ENCODE data around the gene BSCL2. TPM values are rescaled to one million over a fixed set of nuclear protein-coding genes. Genes with fewer than 3 reads are reported as not detected.

The BSCL2 gene
- total and polyA plus RNA-seq, 2 of the 13 experiments (the other 11 are each of a cell fraction or from before 2014, with no cell fraction given): 19.5 to 21.1 TPM

DNA sequence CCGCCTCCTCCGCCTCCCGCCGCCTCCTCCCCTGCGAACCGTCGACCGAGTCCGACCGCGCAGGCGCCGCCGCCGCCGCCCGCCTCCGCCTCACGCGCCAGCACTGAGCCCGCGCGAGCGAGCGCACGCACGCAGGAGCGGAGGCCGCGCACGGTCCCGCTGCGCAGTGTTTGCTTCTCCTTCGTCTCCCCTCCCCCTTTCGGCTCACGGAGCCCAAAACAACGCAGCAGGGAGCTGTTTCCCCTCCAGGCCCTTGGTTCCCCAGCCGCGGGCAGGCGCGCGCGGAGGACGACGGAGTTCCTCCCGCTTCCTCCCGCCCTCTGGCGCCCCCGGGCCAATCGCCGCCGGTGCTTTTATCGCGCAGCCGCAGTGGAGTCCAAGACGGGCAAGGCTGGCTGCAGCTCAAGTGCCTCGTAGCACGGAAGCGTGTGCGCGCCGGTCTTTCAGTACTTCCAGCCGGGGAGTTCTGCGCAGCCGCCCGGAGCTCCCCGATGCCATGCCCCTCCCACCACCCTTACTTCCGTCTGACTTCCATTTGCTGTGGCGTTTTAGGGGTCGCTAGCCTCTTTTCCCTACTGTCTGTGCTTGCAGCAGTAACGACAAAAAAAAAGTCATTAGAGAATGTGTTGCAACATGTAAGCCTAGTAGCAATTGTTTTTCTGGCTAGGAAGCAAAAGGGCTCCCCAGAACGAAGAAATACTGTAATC is 20.1 kb upstream of the BSCL2 start, which contains the start of gene HNRNPUL2 (continued):
- TF ChIP-seq ZNF556 (CRISPR knock-in tag; IDR thresholded peaks at IDR 0.05; ENCODE audit: borderline replicate concordance) (peak; percentile 78; the same call in 1 of the 2 replicates), ZSCAN12 (CRISPR knock-in tag; IDR thresholded peaks at IDR 0.05) (no peak), NFYC (CRISPR knock-in tag; IDR thresholded peaks at IDR 0.05) (peak; percentile 77), ZNF552 (CRISPR knock-in tag; IDR thresholded peaks at IDR 0.05; ENCODE audit: borderline replicate concordance) (no peak), ZNF136 (CRISPR knock-in tag; IDR thresholded peaks at IDR 0.05; ENCODE audit: low read depth) (no peak), FOSL2 (CRISPR knock-in tag; IDR thresholded peaks at IDR 0.05) (peak; percentile 36), ZNF674 (CRISPR knock-in tag; IDR thresholded peaks at IDR 0.05; ENCODE audit: low read depth) (no peak; the same call in 1 of the 2 replicates), ZIK1 (CRISPR knock-in tag; IDR thresholded peaks at IDR 0.05; ENCODE audit: borderline replicate concordance, low read depth) (peak; percentile 95), KLF9 (CRISPR knock-in tag; IDR thresholded peaks at IDR 0.05; ENCODE audit: low read depth) (peak; percentile 52; the same call in 1 of the 2 replicates), NCOA2 (CRISPR knock-in tag; IDR thresholded peaks at IDR 0.05) (peak; percentile 59), BHLHE40 (IDR thresholded peaks at IDR 0.05; ENCODE audit: low read length) (peak; percentile 59), ZNF891 (CRISPR knock-in tag; IDR thresholded peaks at IDR 0.05) (peak; percentile 94)
- TF ChIP-seq, protein P1, sequence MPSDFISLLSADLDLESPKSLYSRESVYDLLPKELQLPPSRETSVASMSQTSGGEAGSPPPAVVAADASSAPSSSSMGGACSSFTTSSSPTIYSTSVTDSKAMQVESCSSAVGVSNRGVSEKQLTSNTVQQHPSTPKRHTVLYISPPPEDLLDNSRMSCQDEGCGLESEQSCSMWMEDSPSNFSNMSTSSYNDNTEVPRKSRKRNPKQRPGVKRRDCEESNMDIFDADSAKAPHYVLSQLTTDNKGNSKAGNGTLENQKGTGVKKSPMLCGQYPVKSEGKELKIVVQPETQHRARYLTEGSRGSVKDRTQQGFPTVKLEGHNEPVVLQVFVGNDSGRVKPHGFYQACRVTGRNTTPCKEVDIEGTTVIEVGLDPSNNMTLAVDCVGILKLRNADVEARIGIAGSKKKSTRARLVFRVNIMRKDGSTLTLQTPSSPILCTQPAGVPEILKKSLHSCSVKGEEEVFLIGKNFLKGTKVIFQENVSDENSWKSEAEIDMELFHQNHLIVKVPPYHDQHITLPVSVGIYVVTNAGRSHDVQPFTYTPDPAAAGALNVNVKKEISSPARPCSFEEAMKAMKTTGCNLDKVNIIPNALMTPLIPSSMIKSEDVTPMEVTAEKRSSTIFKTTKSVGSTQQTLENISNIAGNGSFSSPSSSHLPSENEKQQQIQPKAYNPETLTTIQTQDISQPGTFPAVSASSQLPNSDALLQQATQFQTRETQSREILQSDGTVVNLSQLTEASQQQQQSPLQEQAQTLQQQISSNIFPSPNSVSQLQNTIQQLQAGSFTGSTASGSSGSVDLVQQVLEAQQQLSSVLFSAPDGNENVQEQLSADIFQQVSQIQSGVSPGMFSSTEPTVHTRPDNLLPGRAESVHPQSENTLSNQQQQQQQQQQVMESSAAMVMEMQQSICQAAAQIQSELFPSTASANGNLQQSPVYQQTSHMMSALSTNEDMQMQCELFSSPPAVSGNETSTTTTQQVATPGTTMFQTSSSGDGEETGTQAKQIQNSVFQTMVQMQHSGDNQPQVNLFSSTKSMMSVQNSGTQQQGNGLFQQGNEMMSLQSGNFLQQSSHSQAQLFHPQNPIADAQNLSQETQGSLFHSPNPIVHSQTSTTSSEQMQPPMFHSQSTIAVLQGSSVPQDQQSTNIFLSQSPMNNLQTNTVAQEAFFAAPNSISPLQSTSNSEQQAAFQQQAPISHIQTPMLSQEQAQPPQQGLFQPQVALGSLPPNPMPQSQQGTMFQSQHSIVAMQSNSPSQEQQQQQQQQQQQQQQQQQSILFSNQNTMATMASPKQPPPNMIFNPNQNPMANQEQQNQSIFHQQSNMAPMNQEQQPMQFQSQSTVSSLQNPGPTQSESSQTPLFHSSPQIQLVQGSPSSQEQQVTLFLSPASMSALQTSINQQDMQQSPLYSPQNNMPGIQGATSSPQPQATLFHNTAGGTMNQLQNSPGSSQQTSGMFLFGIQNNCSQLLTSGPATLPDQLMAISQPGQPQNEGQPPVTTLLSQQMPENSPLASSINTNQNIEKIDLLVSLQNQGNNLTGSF (CRISPR knock-in tag; IDR thresholded peaks at IDR 0.05): peak; percentile 95; the same call in 1 of the 2 replicates
- TF ChIP-seq, protein P2, sequence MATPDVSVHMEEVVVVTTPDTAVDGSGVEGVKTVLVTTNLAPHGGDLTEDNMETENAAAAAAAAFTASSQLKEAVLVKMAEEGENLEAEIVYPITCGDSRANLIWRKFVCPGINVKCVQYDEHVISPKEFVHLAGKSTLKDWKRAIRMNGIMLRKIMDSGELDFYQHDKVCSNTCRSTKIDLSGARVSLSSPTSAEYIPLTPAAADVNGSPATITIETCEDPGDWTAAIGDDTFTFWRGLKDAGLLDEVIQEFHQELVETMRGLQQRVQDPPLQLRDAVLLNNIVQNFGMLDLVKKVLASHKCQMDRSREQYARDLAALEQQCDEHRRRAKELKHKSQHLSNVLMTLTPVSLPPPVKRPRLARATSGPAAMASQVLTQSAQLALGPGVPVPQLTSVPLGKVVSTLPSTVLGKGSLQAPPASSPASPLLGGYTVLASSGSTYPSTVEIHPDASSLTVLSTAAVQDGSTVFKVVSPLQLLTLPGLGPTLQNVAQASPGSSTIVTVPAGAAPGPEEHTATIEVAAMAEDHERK (CRISPR knock-in tag; IDR thresholded peaks at IDR 0.05; ENCODE audit: low read depth): peak; percentile 69
- TF ChIP-seq, protein P3, sequence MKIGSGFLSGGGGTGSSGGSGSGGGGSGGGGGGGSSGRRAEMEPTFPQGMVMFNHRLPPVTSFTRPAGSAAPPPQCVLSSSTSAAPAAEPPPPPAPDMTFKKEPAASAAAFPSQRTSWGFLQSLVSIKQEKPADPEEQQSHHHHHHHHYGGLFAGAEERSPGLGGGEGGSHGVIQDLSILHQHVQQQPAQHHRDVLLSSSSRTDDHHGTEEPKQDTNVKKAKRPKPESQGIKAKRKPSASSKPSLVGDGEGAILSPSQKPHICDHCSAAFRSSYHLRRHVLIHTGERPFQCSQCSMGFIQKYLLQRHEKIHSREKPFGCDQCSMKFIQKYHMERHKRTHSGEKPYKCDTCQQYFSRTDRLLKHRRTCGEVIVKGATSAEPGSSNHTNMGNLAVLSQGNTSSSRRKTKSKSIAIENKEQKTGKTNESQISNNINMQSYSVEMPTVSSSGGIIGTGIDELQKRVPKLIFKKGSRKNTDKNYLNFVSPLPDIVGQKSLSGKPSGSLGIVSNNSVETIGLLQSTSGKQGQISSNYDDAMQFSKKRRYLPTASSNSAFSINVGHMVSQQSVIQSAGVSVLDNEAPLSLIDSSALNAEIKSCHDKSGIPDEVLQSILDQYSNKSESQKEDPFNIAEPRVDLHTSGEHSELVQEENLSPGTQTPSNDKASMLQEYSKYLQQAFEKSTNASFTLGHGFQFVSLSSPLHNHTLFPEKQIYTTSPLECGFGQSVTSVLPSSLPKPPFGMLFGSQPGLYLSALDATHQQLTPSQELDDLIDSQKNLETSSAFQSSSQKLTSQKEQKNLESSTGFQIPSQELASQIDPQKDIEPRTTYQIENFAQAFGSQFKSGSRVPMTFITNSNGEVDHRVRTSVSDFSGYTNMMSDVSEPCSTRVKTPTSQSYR (CRISPR knock-in tag; IDR thresholded peaks at IDR 0.05; ENCODE audit: borderline replicate concordance): peak; percentile 76
- TF ChIP-seq, protein P4, sequence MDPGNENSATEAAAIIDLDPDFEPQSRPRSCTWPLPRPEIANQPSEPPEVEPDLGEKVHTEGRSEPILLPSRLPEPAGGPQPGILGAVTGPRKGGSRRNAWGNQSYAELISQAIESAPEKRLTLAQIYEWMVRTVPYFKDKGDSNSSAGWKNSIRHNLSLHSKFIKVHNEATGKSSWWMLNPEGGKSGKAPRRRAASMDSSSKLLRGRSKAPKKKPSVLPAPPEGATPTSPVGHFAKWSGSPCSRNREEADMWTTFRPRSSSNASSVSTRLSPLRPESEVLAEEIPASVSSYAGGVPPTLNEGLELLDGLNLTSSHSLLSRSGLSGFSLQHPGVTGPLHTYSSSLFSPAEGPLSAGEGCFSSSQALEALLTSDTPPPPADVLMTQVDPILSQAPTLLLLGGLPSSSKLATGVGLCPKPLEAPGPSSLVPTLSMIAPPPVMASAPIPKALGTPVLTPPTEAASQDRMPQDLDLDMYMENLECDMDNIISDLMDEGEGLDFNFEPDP (CRISPR knock-in tag; conservative IDR thresholded peaks at IDR 0.05): no peak

Data from HepG2 (cell line).